Stimulated activated CD4-positive, alpha-beta T cell treated with anti-CD3 and anti-CD28 coated beads, TNF-alpha, amount 100 ng/mL, for 24 hours (primary cell): Measurements from ENCODE around the gene RAB2B.
A peak's percentile ranks its signal among the peaks of the same experiment; 100 is the strongest.
"Not testable (repeated sequence)": the region's sequence is repeated elsewhere in the genome, so short reads cannot be mapped to it uniquely, and the experiment has no call there.

Experiments used
- DNase-seq, 3 experiments: peaks; one replicate each; pipeline ENCODE4 v3.0.0-alpha.2; 2020; ENCODE audit warnings: low read depth in 3 of 3

Gene RAB2B

DNA sequence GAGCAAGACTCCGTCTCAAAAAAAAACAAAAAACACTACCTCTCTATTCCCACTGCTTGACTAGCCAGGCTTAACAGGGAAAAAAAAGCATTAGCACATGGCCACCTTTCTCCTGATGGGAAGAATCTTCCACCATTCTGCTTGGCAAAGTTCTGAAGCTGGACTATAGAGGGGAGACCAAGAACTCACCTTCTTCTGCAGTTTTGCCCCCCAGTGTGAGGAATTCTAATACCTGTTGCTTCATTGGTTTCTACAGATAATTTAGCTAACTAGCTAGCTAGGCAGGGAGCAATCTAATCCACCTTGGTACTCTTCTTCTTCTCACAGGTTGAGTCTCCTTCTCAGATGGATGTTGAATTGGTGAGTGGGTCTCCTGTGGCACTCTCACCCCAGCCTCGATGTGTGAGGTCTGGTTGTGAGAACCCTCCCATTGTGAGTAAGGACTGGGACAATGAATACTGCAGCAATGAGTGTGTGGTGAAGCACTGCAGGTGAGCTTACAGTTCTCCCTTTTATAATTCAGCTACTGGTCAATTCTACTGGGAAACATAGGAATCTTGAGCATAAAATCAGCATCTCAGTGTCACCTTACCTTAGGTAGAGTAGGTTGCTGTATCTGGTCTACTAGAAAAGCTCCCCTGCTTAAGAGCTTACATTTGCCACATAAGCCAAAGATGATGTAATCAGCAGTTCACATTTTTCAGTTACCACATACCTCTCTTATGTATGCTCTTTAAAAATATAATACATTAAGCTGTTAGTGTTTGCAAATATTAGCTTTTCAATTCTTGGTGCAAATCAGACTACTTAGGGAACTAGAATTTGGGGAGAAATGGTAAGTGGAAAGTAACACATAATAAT is 18.4 kb upstream of the RAB2B start:
- no peak for DNase-seq

DNA sequence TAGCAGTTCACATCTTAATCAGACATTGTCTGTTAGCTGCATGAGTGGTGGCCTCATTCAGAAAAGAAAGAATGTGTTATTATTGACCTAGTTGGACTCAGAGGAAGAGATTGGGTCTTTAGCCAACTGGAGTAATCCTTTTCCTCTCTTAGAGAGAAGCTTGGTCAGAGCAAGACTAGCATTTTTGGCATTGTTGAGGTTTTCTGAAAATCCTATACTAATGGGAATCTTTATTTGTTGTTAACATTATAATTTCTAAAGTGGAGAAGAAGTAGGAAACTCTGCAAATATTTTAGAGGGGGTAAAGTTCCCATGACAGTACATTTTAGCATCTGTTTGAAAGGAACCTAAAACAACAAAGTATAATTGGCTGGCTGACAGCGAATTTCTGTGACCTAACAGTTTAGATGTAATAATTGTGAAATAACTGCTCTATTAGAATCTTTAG is 9.9 kb upstream of the RAB2B start:
- no peak for DNase-seq

DNA sequence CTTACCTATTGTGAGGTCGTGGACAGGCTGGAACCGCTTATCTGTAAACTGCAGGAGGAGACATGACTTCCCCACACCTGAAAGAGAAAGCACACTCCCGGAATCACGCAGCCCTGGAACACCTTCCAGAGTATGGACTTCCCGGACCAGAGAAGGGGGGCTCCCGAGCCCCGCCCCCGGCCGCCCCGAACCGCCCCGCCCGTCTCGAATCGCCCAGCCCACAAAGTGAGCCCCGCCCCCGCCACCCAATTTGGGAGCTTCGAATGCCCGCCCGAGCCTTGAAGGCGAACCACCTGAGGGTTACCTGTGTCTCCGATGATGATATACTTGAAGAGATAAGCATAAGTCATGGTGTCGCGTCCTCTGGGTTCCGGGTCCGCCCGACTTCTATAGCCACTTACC is 235 bp downstream of the RAB2B start:
- peak; percentile 70 to 82 (median 72) for DNase-seq

DNA sequence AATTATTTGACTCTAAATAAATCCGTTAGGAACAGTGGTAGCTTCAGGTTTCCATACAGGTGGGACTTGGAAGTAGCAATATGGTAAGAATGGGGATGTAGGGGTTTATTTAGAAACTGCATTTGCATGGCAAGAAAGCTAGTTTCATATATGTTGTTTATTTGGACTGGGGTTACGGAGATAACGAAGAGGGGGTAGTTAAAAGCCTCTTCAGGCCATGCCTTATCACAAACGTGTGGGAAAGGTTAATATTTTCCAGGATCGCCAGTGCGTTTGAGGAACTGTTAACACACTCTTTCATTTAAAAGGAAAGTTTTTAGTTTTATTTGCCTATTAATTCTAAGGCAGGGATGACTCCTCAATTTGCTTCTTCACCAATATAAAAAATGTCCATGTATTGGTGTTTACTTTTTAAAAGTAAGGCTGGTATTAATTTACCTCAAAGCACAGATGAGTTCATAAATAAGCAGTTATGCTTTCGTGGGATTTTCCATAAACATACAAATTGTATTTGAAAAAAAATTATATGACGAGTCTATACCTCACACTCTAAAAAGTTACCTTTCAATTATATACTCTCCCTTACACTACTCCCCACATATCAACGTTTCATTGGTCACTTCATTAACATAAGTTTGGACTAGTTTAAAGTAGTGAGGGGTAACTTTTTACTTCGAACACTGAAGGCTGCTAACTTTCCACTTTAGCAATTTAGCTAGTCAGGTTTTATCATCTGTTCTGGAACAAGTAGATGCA is 814 bp downstream of the RAB2B start:
- no peak for DNase-seq

DNA sequence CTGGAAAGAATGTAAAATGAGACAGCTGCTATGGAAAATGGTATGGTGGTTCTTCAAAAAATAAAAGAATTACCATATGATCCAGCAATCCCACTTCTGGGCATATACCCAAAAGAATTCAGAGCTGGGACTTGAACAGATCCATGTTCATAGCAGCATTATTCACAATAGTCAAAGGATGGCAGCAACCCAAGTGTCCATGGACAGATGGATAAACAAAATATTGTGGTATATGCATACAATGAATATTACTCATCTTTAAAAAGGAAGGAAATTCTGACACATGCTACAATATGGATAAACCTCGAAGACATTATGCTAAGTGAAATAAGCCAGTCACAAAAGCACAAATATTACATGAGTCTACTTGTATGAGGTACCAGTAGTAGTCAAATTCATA is 9.1 kb downstream of the RAB2B start:
- DNase-seq: no peak

DNA sequence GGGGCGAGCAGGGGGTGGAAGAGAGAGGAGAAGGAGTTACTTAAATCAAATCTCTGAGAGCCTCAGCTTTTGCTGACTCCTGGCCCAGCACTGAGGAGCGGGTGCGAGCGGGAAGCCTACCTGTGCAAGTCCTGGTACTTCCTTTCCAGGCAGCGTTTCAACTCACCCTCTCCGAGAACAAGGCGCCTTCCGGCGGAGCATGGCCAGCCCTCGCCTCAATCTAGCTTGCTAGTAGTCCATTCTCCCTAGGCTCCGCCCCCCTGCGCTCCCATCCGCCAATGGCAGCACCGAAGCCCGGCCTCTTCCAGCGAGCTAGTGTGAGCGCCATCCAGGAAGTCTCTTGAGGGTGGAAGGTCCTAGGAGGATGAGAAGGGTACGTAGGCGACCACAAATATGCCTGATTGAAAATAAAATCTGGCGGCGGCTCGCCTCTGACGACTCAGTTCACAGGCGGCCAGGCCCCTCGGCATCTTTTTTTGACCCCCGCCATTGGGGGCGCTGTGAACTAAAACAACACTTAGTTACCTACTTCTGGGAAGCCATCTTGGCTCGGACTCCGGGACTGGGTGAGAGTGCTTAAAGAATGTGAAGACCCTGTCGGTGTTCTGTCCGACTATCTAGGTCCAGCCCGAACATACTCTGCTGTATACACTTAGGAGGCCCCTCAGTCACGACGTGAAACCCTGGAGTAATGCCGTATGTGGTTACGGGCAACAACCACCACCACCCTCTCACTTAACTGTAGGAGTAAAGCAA is 20.7 kb downstream of the RAB2B start, which contains the start of gene CHD8:
CHD8 (minus strand) TSS at position 212 of the 756 bp plus-strand sequence. CDS start 24,480 bp downstream, outside the sequence.
- peak; percentile 98 to 100 (median 98) for DNase-seq

DNA sequence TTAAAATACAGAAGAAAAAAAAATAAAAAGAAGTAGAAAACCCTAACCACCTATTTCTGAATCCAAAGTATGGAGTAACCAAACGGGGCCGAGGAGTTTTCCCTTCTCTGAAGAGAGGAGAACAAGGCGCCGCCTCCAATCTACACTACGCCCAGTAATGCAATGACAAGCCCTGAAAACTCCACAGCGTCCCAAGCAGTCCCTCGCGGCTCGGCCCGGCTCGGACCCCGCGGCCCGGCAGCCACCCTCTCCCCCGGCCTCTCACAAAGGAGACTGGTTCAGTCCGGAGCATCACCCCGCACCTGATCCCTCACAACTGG is 21.2 kb downstream of the RAB2B start:
- DNase-seq: no peak

DNA sequence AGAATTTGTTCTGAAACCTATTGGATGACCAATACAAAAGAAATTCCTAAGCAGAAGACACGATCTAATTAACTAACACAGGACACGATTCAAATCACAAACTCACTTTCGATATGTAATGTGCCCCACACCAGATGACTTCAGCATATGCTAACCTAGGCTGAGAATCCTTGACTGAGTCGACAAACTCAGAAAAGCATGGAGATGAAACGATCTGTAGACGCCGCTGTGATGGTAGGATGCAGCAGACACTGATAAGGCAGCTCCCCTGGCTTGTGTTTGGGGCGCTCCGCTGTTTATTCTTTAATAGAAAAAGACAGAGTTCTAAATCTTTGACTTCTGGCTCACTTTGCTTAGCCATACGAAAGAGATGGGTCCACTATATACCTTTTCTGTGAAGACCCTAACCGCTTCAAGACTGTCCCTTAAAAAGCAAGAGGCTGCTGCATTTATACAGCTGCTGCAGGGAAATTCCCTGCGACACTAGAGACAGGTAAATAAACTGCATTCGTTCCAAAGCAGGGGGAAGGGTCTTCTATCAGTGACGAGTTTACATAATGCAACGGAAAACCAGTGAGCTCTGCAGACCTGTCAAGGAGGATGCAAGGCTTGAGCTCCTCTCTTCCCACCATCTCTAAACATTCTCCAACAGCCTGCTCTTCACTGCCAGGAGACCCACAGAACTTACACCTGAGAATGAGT is 21.8 kb downstream of the RAB2B start:
- DNase-seq: no peak

DNA sequence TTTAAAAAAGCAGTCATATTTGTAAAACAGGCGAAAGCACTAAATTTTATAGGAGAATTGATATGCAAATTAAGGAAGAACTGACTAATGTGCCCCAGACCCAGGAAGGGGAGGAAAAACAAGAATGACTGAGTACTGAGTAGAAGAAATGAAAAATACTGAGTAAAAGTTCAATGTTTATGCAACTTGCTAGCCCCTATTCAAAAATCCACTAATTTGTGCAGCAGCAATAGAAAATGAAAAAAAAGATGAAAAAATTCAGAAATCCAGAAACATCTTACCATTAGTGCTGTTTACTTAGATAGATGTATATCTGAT is 26.9 kb downstream of the RAB2B start:
- DNase-seq: no peak

DNA sequence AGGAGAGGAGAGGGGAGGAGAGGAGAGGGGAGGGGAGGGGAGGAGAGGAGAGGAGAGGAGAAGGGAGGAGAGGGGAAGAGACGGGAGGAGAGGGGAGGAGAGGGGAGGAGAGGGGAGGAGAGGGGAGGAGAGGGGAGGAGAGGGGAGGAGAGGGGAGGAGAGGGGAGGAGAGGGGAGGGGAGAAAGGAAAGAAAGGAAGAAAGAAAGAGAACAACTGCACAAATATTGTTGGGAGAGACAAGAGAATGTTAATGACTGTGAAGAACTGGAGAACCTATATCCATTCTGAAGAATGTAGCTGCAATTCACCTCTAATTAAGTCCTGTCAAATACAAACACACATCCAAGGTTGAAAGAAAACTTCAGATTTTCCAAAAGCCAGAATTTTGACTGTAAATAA is 34.1 kb downstream of the RAB2B start:
- not testable (repeated sequence) for DNase-seq

DNA sequence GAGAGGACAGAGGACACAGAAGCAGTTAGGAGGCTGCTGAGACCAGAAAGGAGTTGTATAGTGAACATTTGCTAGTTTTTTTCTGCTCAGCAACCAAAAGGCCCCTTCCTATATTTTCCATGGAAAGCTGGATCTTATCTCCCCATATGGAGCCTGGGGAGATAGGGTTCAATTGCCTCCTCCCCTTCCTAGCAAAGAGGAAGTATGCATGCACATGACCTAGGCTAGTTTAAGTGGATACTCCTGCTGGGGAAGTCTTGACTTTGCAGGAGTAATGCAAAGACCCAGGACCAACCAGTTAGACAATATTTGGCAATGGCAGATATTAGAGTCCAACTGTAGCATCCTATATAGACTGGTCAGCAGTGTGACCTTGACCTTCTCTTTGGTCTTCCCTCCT is 35.9 kb downstream of the RAB2B start:
- no peak for DNase-seq

DNA sequence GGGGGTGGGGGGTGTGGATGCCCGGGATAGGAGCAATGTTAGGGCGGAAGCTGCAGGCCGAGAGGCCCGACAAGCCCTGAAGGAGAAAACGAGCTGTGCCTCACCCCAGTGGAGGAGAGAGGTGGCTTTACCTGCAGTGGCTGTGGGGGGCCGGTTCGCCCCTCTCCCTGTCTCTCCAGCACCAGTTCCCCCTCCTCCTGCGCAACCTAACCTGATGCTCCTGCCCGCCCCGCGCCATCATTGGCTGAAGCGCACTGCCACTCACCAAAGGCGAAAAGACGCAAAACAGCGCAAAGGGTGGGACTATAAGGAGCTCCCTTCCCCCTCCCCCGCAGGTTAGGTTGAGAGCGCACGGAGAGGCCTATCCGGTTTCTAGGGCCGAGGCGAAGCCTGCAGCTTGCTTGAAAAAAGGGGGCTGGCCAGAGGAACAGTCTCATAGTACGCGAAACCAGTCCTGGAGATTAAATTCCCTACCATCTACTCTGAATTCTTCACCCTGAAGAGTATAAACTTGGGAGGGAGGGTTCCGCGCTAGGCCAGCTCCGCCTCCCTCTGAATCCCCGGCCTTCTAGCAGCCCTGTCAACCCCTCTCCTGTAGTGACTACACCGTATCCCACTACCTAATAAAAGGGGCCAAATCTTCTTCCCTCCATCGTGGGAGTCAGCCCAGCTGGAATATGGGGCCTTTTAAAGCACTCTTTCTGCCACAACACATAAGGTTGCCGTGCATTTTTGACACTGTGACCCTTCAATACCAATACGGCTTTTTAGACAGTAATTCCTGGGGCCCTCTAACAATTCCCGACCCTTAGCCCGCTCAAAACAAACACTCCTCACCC is 39.5 kb downstream of the RAB2B start:
- DNase-seq: peak; percentile 94 to 99 (median 98)

DNA sequence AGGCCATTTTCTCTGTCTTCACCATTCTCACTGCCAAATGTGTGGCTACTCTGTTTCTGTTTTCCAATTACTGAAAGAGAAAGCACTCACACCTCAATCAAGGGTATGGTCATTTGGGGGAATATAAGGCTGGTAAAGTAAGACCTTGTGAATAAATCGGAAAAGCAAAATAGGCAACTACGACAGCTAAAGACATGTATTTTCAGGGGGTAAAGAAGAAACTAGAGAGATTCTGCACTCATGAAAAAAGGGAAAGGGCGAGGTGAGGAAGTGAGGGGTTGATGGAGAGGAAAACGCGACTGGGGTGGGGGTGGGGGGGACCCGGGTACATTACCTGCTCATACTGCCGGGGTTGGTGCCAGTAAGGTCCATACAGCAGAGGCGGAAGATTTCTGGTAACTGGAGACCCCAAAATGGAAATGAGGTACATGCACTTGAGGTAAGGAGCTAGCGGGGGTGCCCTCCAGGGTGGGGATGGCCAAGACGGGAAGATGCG is 40.1 kb downstream of the RAB2B start:
- DNase-seq: no peak

DNA sequence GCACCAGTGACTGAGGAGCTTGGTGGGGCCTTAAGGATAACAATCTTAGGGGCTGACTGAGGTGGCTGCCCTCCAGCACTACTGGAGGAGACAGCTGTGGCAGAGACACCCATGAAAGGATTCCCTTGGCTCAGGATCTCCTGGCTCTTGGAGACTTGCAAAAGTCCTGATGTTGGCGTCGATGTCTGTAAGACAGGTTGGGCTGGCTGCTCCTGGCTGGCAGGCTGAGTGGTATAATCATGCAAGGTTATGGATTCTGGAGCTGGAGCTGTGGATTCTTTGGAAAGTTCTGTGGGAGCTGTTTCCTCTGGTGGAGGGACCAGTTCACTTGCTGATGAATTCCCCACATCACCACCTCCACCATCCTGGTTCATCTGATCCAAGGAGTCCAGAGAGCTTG is 45.6 kb downstream of the RAB2B start:
- no peak for DNase-seq

DNA sequence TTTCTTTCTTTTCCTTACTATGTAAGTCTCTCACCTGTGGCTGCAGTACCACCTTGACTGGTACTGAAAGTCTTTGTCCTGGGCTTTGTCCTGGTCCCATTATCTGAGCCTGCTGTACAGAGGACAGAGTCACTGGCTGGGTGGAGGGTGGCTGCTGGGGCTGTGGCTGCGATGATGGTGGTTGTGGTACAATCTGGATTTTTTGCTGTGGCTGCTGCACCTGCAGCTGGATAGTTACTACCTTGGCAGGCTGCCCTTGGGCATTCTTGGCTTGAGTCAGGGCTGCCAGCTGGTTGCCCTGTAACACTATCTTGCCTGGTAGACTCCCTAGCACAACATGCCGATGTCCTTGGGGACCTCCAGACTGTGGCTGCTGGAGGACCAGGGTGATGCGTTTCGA is 47.8 kb downstream of the RAB2B start:
- no peak for DNase-seq

DNA sequence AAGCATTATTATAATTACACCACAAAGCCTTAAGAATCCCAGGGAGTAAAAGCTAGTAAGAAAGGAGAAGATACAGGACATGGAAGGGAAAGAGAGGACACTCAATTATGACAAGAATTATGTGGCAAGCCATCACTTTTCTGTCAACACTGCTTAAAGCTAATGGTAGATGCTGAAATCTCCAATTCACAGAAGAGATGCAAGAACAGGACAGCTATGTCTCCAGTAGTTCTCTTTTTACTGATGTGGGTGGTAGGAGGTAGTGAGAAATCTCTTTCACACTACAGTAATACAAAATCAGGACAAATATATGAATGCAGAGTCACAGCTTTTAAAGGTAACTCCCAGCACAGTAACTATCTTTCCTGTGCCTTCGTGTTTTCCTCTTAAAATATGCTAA is 50.1 kb downstream of the RAB2B start:
- no peak for DNase-seq

DNA sequence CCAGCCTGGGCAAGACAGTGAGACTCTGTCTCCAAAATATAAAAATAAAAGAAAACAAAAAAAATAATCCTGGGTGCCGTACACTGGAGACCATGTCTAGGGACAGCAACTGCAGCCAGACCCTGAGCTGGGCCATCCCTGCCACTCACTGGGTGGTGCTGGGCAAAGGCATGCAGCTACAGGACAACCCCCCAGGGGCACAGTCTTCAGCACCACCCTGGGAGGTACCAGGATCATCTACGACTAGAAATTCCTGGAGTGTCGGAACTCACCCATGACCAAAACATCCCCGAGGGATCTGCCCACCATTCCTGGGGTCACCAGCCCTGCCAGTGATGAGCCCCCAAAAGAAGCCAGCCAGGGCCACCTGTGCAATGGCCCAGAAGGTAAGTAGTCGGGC is 57.2 kb downstream of the RAB2B start:
- no peak for DNase-seq

DNA sequence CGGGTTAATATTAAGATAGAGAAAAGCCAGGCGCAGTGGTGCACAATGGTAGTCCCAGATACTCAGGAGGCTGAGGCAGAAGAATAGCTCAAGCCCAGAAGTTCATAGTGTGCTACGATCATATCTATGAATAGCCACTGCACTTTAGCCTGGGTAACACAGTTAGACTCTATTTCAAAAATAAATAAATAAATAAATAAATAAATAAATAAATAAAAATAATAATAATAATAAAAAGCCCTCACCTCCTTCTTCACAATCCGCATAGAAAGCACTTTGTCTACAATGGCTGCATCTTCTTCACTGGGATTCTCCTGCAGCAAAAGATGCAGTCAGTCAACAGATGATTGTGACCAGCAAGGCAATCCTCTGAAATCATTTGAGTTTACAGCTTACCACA is 61.4 kb downstream of the RAB2B start:
- DNase-seq: no peak

DNA sequence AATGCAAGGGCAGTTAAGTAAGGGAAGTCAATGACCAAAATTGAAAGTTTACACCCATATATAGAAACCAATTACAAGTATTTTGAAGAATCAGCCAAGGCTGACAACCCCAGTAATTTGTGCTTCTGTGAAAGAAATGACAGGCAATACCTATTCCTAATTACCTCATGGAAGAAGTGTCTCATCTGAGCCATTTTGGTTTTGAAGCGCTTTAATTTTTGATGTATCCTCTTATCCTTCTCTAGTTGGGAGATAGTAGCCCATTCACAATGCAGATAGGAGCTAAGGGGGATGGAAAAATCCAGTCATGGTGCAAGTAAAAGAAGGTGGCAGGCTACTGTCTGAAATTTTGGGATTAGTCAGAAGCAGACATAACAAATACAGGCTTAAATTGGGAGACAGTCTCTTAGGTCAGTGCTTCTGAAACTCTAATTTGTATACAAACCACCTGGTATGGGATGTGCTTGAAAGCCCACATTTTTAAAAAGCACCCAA is 62.6 kb downstream of the RAB2B start:
- no peak for DNase-seq
